Large intestine (tissue), 3 donors: Measurements from ENCODE around the gene CA10. TPM values are rescaled to one million over a fixed set of nuclear protein-coding genes. Genes with fewer than 3 reads are reported as not detected.

Experiments
- DNase-seq, 2 donors: peaks; one replicate each; pipeline versions ENCODE4 v3.0.0 to v3.0.0-alpha.2; 2013
- H3K27ac ChIP-seq: one replicate; pipeline ENCODE4 v1.5.1; 2013; ENCODE audit warnings: low read length
- H3K27me3 ChIP-seq: 2 replicates; pipeline ENCODE4 v1.6.1; 2013; ENCODE audit warnings: low read length; ENCODE audit not compliant: control insufficient read depth, insufficient read depth
- H3K36me3 ChIP-seq: 2 replicates; pipeline ENCODE4 v1.6.1; 2013; ENCODE audit warnings: low read length; ENCODE audit not compliant: control insufficient read depth, insufficient read depth
- H3K4me1 ChIP-seq: one replicate; pipeline ENCODE4 v1.6.1; 2013; ENCODE audit warnings: low read length; ENCODE audit not compliant: control insufficient read depth, insufficient read depth
- H3K4me3 ChIP-seq: one replicate; pipeline ENCODE4 v1.5.1; 2013; ENCODE audit warnings: low read length
- H3K9me3 ChIP-seq: one replicate; pipeline ENCODE4 v1.6.1; 2013; ENCODE audit warnings: mild to moderate bottlenecking, low read depth, low read length, moderate library complexity; ENCODE audit not compliant: control insufficient read depth
- WGBS: methylation state at CpG from one replicate; pipeline ENCODE4 v1.1.5; 2013; ENCODE audit warnings: low lambda C conversion rate; ENCODE audit not compliant: insufficient coverage; 5-methylcytosine and 5-hydroxymethylcytosine counted together
- polyA plus RNA-seq: library from polyadenylated mRNA; unstranded; fragments of 120-200 nt; gene quantifications from one replicate; pipeline ENCODE4 v1.2.1, GENCODE V29; 2013

The CA10 gene
- polyA plus RNA-seq, 1 donor: 1.2 TPM

GRCh38 chr17:51595826-51596398 is 562.6 kb downstream of the CA10 start:
- Histone ChIP-seq H3K27ac (no peak overlapping the region), H3K36me3 (no peaks in the 10 kb centered on the region), H3K4me1 (no peaks in the 10 kb centered on the region), H3K4me3 (no peak overlapping the region), H3K27me3 (no peaks in the 10 kb centered on the region), H3K9me3 (no peaks in the 10 kb centered on the region)
- 67% methylated on average over 1 of the region's 6 CpGs for WGBS
- no peak for DNase-seq

GRCh38 chr17:51590071-51590656 is 568.4 kb downstream of the CA10 start:
- H3K27ac ChIP-seq: no peak overlapping the region
- no peaks in the 10 kb centered on the region for H3K4me1 ChIP-seq
- H3K36me3 ChIP-seq: no peaks in the 10 kb centered on the region
- no peaks in the 10 kb centered on the region for H3K27me3 ChIP-seq
- no peak for DNase-seq
- H3K4me3 ChIP-seq: no peak overlapping the region
- 100% methylated on average over 1 of the region's 4 CpGs for WGBS
- no peaks in the 10 kb centered on the region for H3K9me3 ChIP-seq

GRCh38 chr17:51588063-51588462 is 570.5 kb downstream of the CA10 start:
- Histone ChIP-seq H3K36me3 (no peaks in the 10 kb centered on the region), H3K27me3 (no peaks in the 10 kb centered on the region), H3K4me3 (no peak overlapping the region), H3K4me1 (no peaks in the 10 kb centered on the region), H3K9me3 (no peaks in the 10 kb centered on the region), H3K27ac (no peak overlapping the region)
- DNase-seq: no peak
- 41% methylated on average over 2 of the region's 2 CpGs for WGBS

DNA sequence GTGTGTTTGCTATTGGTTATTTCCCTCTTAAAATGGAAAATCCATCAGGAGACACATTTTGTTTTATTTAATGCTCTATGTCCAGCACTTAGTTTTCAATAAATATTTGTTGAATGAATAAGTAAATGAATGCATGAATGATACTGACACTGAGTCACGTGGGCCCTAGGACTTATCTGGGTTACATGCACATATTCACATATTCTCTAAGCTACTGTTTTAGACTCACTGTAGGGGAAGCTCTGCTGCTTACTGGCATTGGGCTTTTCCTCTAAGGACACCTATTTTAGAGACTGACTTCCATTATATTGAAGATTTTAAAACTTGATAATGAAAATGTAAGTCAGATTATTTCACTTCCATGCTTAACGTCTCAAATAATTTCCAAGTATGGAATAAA is 571.0 kb downstream of the CA10 start:
- H3K4me1 ChIP-seq: no peaks in the 10 kb centered on the region
- no peak overlapping the region for H3K4me3 ChIP-seq
- H3K27me3 ChIP-seq: no peaks in the 10 kb centered on the region
- H3K9me3 ChIP-seq: no peaks in the 10 kb centered on the region
- WGBS: 80% methylated on average over 2 of the region's 2 CpGs
- H3K27ac ChIP-seq: no peak overlapping the region
- no peaks in the 10 kb centered on the region for H3K36me3 ChIP-seq
- DNase-seq: no peak

- no CpG with 5 or more reads among the region's 4 CpGs for WGBS
- no peak for DNase-seq
- no peaks in the 10 kb centered on the region for H3K36me3 ChIP-seq
Measured at GRCh38 chr17:51585514-51586104, 572.9 kb downstream of the CA10 start.

GRCh38 chr17:51580869-51581268 is 577.6 kb downstream of the CA10 start:
- Histone ChIP-seq H3K9me3 (no peaks in the 10 kb centered on the region), H3K4me3 (no peak overlapping the region), H3K4me1 (no peaks in the 10 kb centered on the region), H3K36me3 (no peaks in the 10 kb centered on the region), H3K27me3 (no peaks in the 10 kb centered on the region), H3K27ac (no peak overlapping the region)
- DNase-seq: no peak
- 100% methylated on average over 2 of the region's 3 CpGs for WGBS

More at GRCh38 chr17:51585514-51586104, 572.9 kb downstream of the CA10 start:
- Histone ChIP-seq H3K9me3 (no peaks in the 10 kb centered on the region), H3K4me3 (no peak overlapping the region), H3K27me3 (no peaks in the 10 kb centered on the region), H3K27ac (no peak overlapping the region), H3K4me1 (no peaks in the 10 kb centered on the region)
